K562 (cell line): ENCODE data around the gene ARHGAP28. TPM values are rescaled to one million over a fixed set of nuclear protein-coding genes. Genes with fewer than 3 reads are reported as not detected.

Source experiments
- ATAC-seq: fragments of 200-7000 bp; cut with Tn5 transposase; 3 replicates; pipeline ENCODE4 v1.9.1; 2020; ENCODE audit warnings: moderate library complexity
- BruUV-seq: library from RNA; stranded (reverse); fragments of 400-500 nt; replicated peaks from 2 replicates; lab custom pipeline; 2021; lab: Mats Ljungman, UMichigan
- CTCF ChIA-PET: fragments of 300-600 bp; formaldehyde crosslinking; extraction: SDS; loops from one replicate; lab custom pipeline; 2021; ENCODE audit warnings: low intra/inter-chr PET ratio; lab: Yijun Ruan, JAX
- POLR2A ChIA-PET: fragments of 300-600, 350-650 bp; sonication (Branson Sonifier 250); formaldehyde crosslinking; extraction: SDS; loops from one replicate; lab custom pipeline; 2021; ENCODE audit warnings: antibody characterized with exemption, inconsistent platforms; lab: Yijun Ruan, JAX
- DNase-seq, 4 experiments: peaks; one replicate each; pipeline versions ENCODE4 v3.0.0 to v3.0.0-alpha.2; 2011 to 2018; ENCODE audit warnings: low spot score in 3 of 4, mixed read lengths in 3 of 4; ENCODE audit errors: extremely low read depth in 1 of 4
- FAIRE-seq: peaks from 2 replicates; lab custom pipeline; 2011; peaks lifted over from hg19 to GRCh38; lab: Jason Lieb, UNC
- H2AFZ ChIP-seq: 2 replicates; pipeline ENCODE4 v1.6.0; 2011; ENCODE audit warnings: low read depth, low read length, control low read depth, inconsistent platforms
- H3K27ac ChIP-seq: fragments of 200-600 bp; 3 replicates; pipeline ENCODE4 v1.8.0; 2011; ENCODE audit warnings: low read depth, mild to moderate bottlenecking, control low read depth, inconsistent platforms, low read length, moderate library complexity, mixed read lengths; ENCODE audit errors: extremely low read depth
- H3K27me3 ChIP-seq, 2 experiments: fragments of 300-600 bp in 1 of 2; 2 replicates in 1 of 2; 3 replicates in 1 of 2; pipeline versions ENCODE4 v1.6.0 to v1.8.0; 2011; ENCODE audit warnings: inconsistent platforms in 2 of 2, low read length in 2 of 2, mild to moderate bottlenecking in 1 of 2, mixed read lengths in 1 of 2, moderate library complexity in 1 of 2; ENCODE audit not compliant: control insufficient read depth in 2 of 2, insufficient read depth in 2 of 2
- H3K36me3 ChIP-seq: fragments of 300-600 bp; 3 replicates; pipeline ENCODE4 v1.8.0; 2011; ENCODE audit warnings: mild to moderate bottlenecking, low read length, inconsistent platforms; ENCODE audit not compliant: control insufficient read depth, insufficient read depth
- H3K4me1 ChIP-seq, 2 experiments: fragments of 200-600 bp in 1 of 2; replicated peaks in 1 of 2; 2 replicates in 1 of 2; 3 replicates in 1 of 2; pipeline versions ENCODE4 v1.5.1 to v1.8.0; 2011; ENCODE audit warnings: inconsistent platforms in 2 of 2, low read length in 2 of 2, mild to moderate bottlenecking in 1 of 2, mixed read lengths in 1 of 2, moderate library complexity in 1 of 2; ENCODE audit not compliant: control insufficient read depth in 2 of 2, insufficient read depth in 2 of 2
- H3K4me2 ChIP-seq: 2 replicates; pipeline ENCODE4 v1.6.1; 2011; ENCODE audit warnings: low read length, control low read depth, inconsistent platforms, mixed read lengths; ENCODE audit not compliant: insufficient read depth
- H3K4me3 ChIP-seq: fragments of 200-600 bp; sonication (generic), shearing (Covaris generic); 2 replicates; pipeline ENCODE4 v1.5.1; 2016; ENCODE audit warnings: control low read depth, inconsistent platforms
- H3K79me2 ChIP-seq: fragments of 200-600 bp; 3 replicates; pipeline ENCODE4 v1.8.0; 2011; ENCODE audit warnings: low read length, inconsistent platforms; ENCODE audit not compliant: control insufficient read depth, insufficient read depth
- H3K9ac ChIP-seq, 2 experiments: 2 replicates each; pipeline versions ENCODE4 v1.6.0 to v1.6.1; 2011; ENCODE audit warnings: low read depth in 2 of 2, low read length in 2 of 2, control low read depth in 1 of 2, inconsistent platforms in 1 of 2, mild to moderate bottlenecking in 1 of 2, mixed read lengths in 1 of 2; ENCODE audit not compliant: insufficient read depth in 1 of 2
- H3K9me1 ChIP-seq: one replicate; pipeline ENCODE4 v1.6.0; 2011; ENCODE audit warnings: inconsistent platforms, mild to moderate bottlenecking, low read length, moderate library complexity; ENCODE audit not compliant: control insufficient read depth, insufficient read depth
- H3K9me3 ChIP-seq: replicated peaks from 2 replicates; pipeline ENCODE4 v1.5.1; 2011; ENCODE audit warnings: low read depth, low read length, inconsistent platforms; ENCODE audit not compliant: control insufficient read depth, insufficient read depth
- H4K20me1 ChIP-seq: replicated peaks from 2 replicates; pipeline ENCODE4 v1.6.1; 2011; ENCODE audit warnings: low read length, inconsistent platforms, mixed read lengths; ENCODE audit not compliant: control insufficient read depth, insufficient read depth
- BACH1 ChIP-seq: fragments of 200-800 bp; sonication (Bioruptor generic); IDR thresholded peaks from 2 replicates; pipeline ENCODE4 v1.6.1; 2016; ENCODE audit warnings: missing genetic modification characterization, missing compliant biosample characterization
- BRD9 ChIP-seq: fragments of 450-650 bp; IDR thresholded peaks from 2 replicates; pipeline ENCODE4 v1.6.1; 2018; ENCODE audit warnings: low read depth; ENCODE audit not compliant: partially characterized antibody
- CAMTA2 ChIP-seq: fragments of 250-450 bp; sonication (Bioruptor Pico); conservative IDR thresholded peaks from 2 replicates; pipeline ENCODE4 v1.5.1; 2022
- CUX1 ChIP-seq: fragments of 200-800 bp; sonication (Bioruptor generic); IDR thresholded peaks from 2 replicates; pipeline ENCODE4 v1.6.1; 2016; ENCODE audit warnings: missing genetic modification characterization, missing compliant biosample characterization
- FOXP1 ChIP-seq: sonication (generic); formaldehyde crosslinking; IDR thresholded peaks from 2 replicates; pipeline ENCODE4 v1.8.0; 2022; ENCODE audit warnings: mild to moderate bottlenecking, missing genetic modification reagents
- JUND ChIP-seq, 2 experiments: IDR thresholded peaks; 2 replicates in 1 of 2; 3 replicates in 1 of 2; pipeline ENCODE4 v1.6.1; 2011; ENCODE audit warnings: borderline replicate concordance in 2 of 2, low read depth in 2 of 2, low read length in 2 of 2, improper control_type of control experiment in 1 of 2, missing biosample characterization in 1 of 2, missing genetic modification characterization in 1 of 2, missing genetic modification reagents in 1 of 2
- NCOA4 ChIP-seq: fragments of 450-650 bp; IDR thresholded peaks from 2 replicates; pipeline ENCODE4 v1.6.1; 2018; ENCODE audit warnings: mild to moderate bottlenecking; ENCODE audit not compliant: partially characterized antibody
- NFXL1 ChIP-seq: fragments of 450-650 bp; formaldehyde crosslinking; IDR thresholded peaks from 2 replicates; pipeline ENCODE4 v1.4.0; 2021; ENCODE audit warnings: mild to moderate bottlenecking
- RB1 ChIP-seq: fragments of 450-650 bp; IDR thresholded peaks from 2 replicates; pipeline ENCODE4 v1.6.1; 2017; ENCODE audit warnings: low read depth, mild to moderate bottlenecking
- SREBF2 ChIP-seq: sonication (generic); formaldehyde crosslinking; IDR thresholded peaks from 2 replicates; pipeline ENCODE4 v1.4.0; 2020; ENCODE audit warnings: mild to moderate bottlenecking, missing genetic modification reagents
- THRB ChIP-seq: fragments of 450-650 bp; formaldehyde crosslinking; conservative IDR thresholded peaks from 2 replicates; pipeline ENCODE4 v1.4.0; 2022; ENCODE audit warnings: mild to moderate bottlenecking, missing genetic modification characterization
- TSC22D4 ChIP-seq: fragments of 450-650 bp; IDR thresholded peaks from 2 replicates; pipeline ENCODE4 v1.6.1; 2016; ENCODE audit warnings: missing genetic modification characterization, missing biosample characterization, control low read depth
- ZNF239 ChIP-seq: fragments of 250-450 bp; sonication (Bioruptor Pico); IDR thresholded peaks from 2 replicates; pipeline ENCODE4 v1.4.0; 2020; ENCODE audit warnings: mild to moderate bottlenecking
- ZNF41 ChIP-seq: fragments of 250-450 bp; sonication (Bioruptor Pico); conservative IDR thresholded peaks from 2 replicates; pipeline ENCODE4 v1.4.0; 2020; ENCODE audit warnings: mild to moderate bottlenecking
- ZNF668 ChIP-seq: fragments of 250-450 bp; sonication (Bioruptor Pico); IDR thresholded peaks from 2 replicates; pipeline ENCODE4 v1.8.0; 2022; ENCODE audit warnings: mild to moderate bottlenecking, inconsistent platforms
- WGBS: fragments of 100-300 bp; shearing (Covaris generic); methylation state at CpG from one replicate; pipeline ENCODE4 v1.1.6; 2016; ENCODE audit warnings: low coverage, mixed read lengths; ENCODE audit not compliant: insufficient coverage; ENCODE audit errors: missing lambda C conversion rate; 5-methylcytosine and 5-hydroxymethylcytosine counted together
- in situ Hi-C: fragments of 300-500 bp; cut with MboI; formaldehyde crosslinking; loops from 4 replicates; pipeline ENCODE4 v1.15.0; 2018; ENCODE audit warnings: inconsistent platforms, mixed read lengths
- intact Hi-C: fragments of 100-400 bp; cut with micrococcal nuclease; formaldehyde crosslinking; loops from 2 replicates; pipeline ENCODE4 v1.14.2; 2022
- polyA plus RNA-seq, 8 experiments: library from polyadenylated mRNA; depleted of rRNA in 4 of 8; stranded (reverse) in 5 of 8; unstranded in 3 of 8; fragments of >200 nt; fragmentation: Nextera tagmentation in 2 of 8; fragmentation: Illumina TruSeq in 1 of 8; extraction: Ambion mirVana in 2 of 8; extraction: Trizol in 1 of 8; gene quantifications; 2 replicates each; pipeline versions ENCODE4 v1.2.1 to v1.2.3, GENCODE V29; 2011 to 2014; ENCODE audit warnings: inconsistent platforms in 1 of 8, missing spikeins in 1 of 8
- total RNA-seq, 7 experiments: library from RNA; depleted of rRNA in 6 of 7; stranded (reverse); fragments of >200 nt in 6 of 7; fragmentation: Illumina TruSeq in 2 of 7; extraction: Trizol in 2 of 7; gene quantifications; 2 replicates each; pipeline versions ENCODE4 v1.2.1 to v1.2.3, GENCODE V29; 2011 to 2021; ENCODE audit warnings: low replicate concordance in 1 of 7

The ARHGAP28 gene
- total and polyA plus RNA-seq, 9 of the 15 experiments (the other 6 are each of a cell fraction or from before 2014, with no cell fraction given): 0.93 to 5.9 (median 5.0) TPM

GRCh38 chr18:6793455-6793854, 63.9 kb downstream of the ARHGAP28 start:
- H3K27ac ChIP-seq: no peak overlapping the region
- ATAC-seq (no peak), DNase-seq (no peak), FAIRE-seq (no peak)
- intact Hi-C loops (no loop called here), in situ Hi-C loops (no loop called here)
- no peak overlapping the region for H3K4me3 ChIP-seq
- H3K27me3 ChIP-seq: no peaks in the 10 kb centered on the region; a peak in 1 of 5 replicates
- WGBS: under 1% methylated on average over 5 of the region's 5 CpGs
- H3K9me1 ChIP-seq: no peaks in the 10 kb centered on the region
- TF ChIP-seq FOXP1 (CRISPR knock-in tag) (no peak), JUND (IDR thresholded peaks at IDR 0.05; ENCODE audit: borderline replicate concordance, low read depth, low read length) (no peak), JUND (tag; IDR thresholded peaks at IDR 0.05; ENCODE audit: borderline replicate concordance, low read depth, low read length) (no peak), NFXL1 (CRISPR knock-in tag) (no peak), CUX1 (CRISPR knock-in tag) (no peak), BRD9 (no peak), RB1 (no peak), SREBF2 (CRISPR knock-in tag) (no peak), NCOA4 (no peak), ZNF239 (CRISPR knock-in tag) (no peak), THRB (CRISPR knock-in tag) (no peak), ZNF41 (CRISPR knock-in tag) (no peak), TSC22D4 (tag) (no peak), BACH1 (tag) (no peak), CAMTA2 (CRISPR knock-in tag) (no peak), ZNF668 (CRISPR knock-in tag) (no peak)
- no peak overlapping the region for H3K4me2 ChIP-seq
- H2AFZ ChIP-seq: no peak overlapping the region
- H3K9me3 ChIP-seq: 0 out of 2 replicates have a peak, but pooled peaks cover 2% of the 10 kb centered on the region
- CTCF ChIA-PET: no interaction called here
- no TSS peak for BruUV-seq
- no peaks in the 10 kb centered on the region for H4K20me1 ChIP-seq
- no peaks in the 10 kb centered on the region for H3K36me3 ChIP-seq
- no peaks in the 10 kb centered on the region for H3K4me1 ChIP-seq
- H3K79me2 ChIP-seq: no peaks in the 10 kb centered on the region
- no peak overlapping the region for H3K9ac ChIP-seq
- POLR2A ChIA-PET: no interaction called here
